Liver (tissue), 3 donors: Measurements from ENCODE around the gene CLMN.

Experiments used
- CTCF ChIP-seq: fragments of 150-350 bp; IDR thresholded peaks from 2 replicates; pipeline ENCODE4 v1.5.1; 2017; ENCODE audit warnings: improper control_type of control experiment, low read depth, low read length; ENCODE audit not compliant: missing input control
- FOXA1 ChIP-seq: IDR thresholded peaks from 2 replicates; pipeline ENCODE4 v1.6.1; 2016; ENCODE audit warnings: antibody characterized with exemption
- FOXA2 ChIP-seq: IDR thresholded peaks from 2 replicates; pipeline ENCODE4 v1.6.1; 2016; ENCODE audit warnings: antibody characterized with exemption
- GABPA ChIP-seq, 2 donors: IDR thresholded peaks in 1 of 2; conservative IDR thresholded peaks in 1 of 2; 2 replicates each; pipeline ENCODE4 v1.6.1; 2016; ENCODE audit warnings: antibody characterized with exemption in 2 of 2, mild to moderate bottlenecking in 1 of 2, moderate library complexity in 1 of 2
- HNF4A ChIP-seq, 2 donors: conservative IDR thresholded peaks; 2 replicates each; pipeline ENCODE4 v1.6.1; 2016; ENCODE audit warnings: antibody characterized with exemption in 2 of 2, mild to moderate bottlenecking in 2 of 2
- JUND ChIP-seq, 2 donors: IDR thresholded peaks; 2 replicates each; pipeline ENCODE4 v1.6.1; 2016; ENCODE audit warnings: antibody characterized with exemption in 2 of 2
- MAX ChIP-seq: IDR thresholded peaks from 2 replicates; pipeline ENCODE4 v1.6.1; 2016; ENCODE audit warnings: antibody characterized with exemption
- NR2F2 ChIP-seq: IDR thresholded peaks from 2 replicates; pipeline ENCODE4 v1.6.1; 2016; ENCODE audit warnings: antibody characterized with exemption
- RAD21 ChIP-seq, 2 donors: IDR thresholded peaks; 2 replicates each; pipeline ENCODE4 v1.6.1; 2016; ENCODE audit warnings: antibody characterized with exemption in 2 of 2, mild to moderate bottlenecking in 2 of 2
- REST ChIP-seq: IDR thresholded peaks from 2 replicates; pipeline ENCODE4 v1.6.1; 2016; ENCODE audit warnings: antibody characterized with exemption, mild to moderate bottlenecking
- RXRA ChIP-seq, 2 donors: IDR thresholded peaks; 2 replicates each; pipeline ENCODE4 v1.6.1; 2017 to 2018; ENCODE audit warnings: antibody characterized with exemption in 2 of 2, mild to moderate bottlenecking in 1 of 2
- SP1 ChIP-seq: IDR thresholded peaks from 2 replicates; pipeline ENCODE4 v1.6.1; 2018; ENCODE audit warnings: antibody characterized with exemption, mild to moderate bottlenecking
- YY1 ChIP-seq: IDR thresholded peaks from 2 replicates; pipeline ENCODE4 v1.6.1; 2016; ENCODE audit warnings: antibody characterized with exemption, mild to moderate bottlenecking
- ZBTB33 ChIP-seq: IDR thresholded peaks from 2 replicates; pipeline ENCODE4 v1.6.1; 2016; ENCODE audit warnings: antibody characterized with exemption
- donor health status: healthy.
- donor health status: healthy.

GRCh38 chr14:95285566-95285965, 34.1 kb downstream of the CLMN start:
- TF ChIP-seq CTCF (no peak), FOXA2 (no peak), REST (no peak), JUND (IDR thresholded peaks at IDR 0.05) (no peak), RXRA (IDR thresholded peaks at IDR 0.05) (no peak), YY1 (no peak), MAX (no peak), RAD21 (IDR thresholded peaks at IDR 0.05) (no peak), HNF4A (conservative IDR thresholded peaks at IDR 0.05) (no peak), GABPA (IDR thresholded peaks at IDR 0.05 in 1 of 2, conservative IDR thresholded peaks at IDR 0.05 in 1 of 2) (no peak), SP1 (no peak), ZBTB33 (no peak), FOXA1 (no peak), NR2F2 (no peak)
